Measurements from ENCODE around the gene ZNF530. TPM values are rescaled to one million over a fixed set of nuclear protein-coding genes. Genes with fewer than 3 reads are reported as not detected.

The ZNF530 gene
- total and polyA plus RNA-seq, 11 donors = 2.7 to 8.7 (median 4.9) TPM

DNA sequence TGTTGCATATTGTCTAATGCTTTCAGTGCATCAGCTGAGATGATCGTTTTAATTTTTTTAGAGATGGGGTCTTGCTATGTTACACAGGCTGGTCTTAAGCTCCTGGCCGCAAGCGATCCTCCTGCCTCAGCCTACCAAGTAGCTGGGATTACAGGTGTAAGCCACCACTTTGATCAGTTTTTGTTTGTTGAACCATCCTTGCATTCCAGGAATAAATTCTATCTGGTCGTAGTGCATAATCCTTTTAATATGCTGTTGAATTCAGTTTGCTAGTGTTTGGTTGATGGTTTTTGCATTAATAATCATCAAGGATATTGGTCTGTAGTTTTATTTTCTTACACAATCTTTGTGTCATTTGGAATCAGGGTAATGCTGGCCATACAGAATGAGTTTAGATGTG, 37.7 kb downstream of the ZNF530 start:
- peaks cover 0 to 78% (median 53%) of the 10 kb centered on the region in 12 donors for H3K9me3 ChIP-seq

DNA sequence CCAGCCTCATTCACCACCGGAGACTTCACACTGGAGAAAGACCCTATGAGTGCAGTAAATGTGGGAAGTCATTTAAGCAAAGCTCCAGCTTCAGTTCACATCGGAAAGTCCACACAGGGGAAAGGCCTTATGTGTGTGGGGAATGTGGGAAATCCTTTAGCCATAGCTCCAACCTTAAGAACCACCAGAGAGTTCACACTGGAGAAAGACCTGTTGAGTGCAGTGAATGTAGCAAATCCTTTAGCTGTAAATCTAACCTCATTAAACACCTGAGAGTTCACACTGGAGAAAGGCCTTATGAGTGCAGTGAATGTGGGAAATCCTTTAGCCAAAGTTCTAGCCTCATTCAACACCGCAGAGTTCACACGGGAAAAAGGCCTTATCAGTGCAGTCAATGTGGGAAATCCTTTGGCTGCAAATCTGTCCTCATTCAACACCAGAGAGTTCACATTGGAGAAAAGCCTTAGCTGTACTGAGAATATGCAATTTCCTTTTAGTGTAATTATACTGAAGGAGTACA, 42.1 kb downstream of the ZNF530 start:
- peaks cover 0 to 87% (median 60%) of the 10 kb centered on the region in 12 donors for H3K9me3 ChIP-seq
- TF ChIP-seq POLR2A (IDR thresholded peaks at IDR 0.05) = no peak
- TF ChIP-seq, protein P1, sequence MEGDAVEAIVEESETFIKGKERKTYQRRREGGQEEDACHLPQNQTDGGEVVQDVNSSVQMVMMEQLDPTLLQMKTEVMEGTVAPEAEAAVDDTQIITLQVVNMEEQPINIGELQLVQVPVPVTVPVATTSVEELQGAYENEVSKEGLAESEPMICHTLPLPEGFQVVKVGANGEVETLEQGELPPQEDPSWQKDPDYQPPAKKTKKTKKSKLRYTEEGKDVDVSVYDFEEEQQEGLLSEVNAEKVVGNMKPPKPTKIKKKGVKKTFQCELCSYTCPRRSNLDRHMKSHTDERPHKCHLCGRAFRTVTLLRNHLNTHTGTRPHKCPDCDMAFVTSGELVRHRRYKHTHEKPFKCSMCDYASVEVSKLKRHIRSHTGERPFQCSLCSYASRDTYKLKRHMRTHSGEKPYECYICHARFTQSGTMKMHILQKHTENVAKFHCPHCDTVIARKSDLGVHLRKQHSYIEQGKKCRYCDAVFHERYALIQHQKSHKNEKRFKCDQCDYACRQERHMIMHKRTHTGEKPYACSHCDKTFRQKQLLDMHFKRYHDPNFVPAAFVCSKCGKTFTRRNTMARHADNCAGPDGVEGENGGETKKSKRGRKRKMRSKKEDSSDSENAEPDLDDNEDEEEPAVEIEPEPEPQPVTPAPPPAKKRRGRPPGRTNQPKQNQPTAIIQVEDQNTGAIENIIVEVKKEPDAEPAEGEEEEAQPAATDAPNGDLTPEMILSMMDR (IDR thresholded peaks at IDR 0.05) = no peak
- H3K27ac ChIP-seq = no peak overlapping the region
- intact Hi-C loops (cut with DNase I) = no loop called here
- H3K4me3 ChIP-seq = no peak overlapping the region
- peaks cover 22 to 73% (median 53%) of the 10 kb centered on the region in 9 donors for H3K36me3 ChIP-seq
- DNase-seq (no peak), ATAC-seq (no peak)
- 89 to 98% (median 92%) methylated on average over 4 of the region's 4 CpGs for WGBS, 4 donors
- H3K4me1 ChIP-seq = peaks cover 0 to 9% (median 0%) of the 10 kb centered on the region in 12 donors
- H3K27me3 ChIP-seq = no peaks in the 10 kb centered on the region

More for the DNA sequence above, 37.7 kb downstream of the ZNF530 start:
- WGBS, 4 donors = 87 to 98% (median 95%) methylated on average over 4 of the region's 4 CpGs
- Histone ChIP-seq H3K4me1 (peaks cover 0 to 17% (median 12%) of the 10 kb centered on the region in 12 donors), H3K4me3 (no peak overlapping the region), H3K27ac (no peak overlapping the region), H3K27me3 (no peaks in the 10 kb centered on the region), H3K36me3 (peaks cover 22 to 80% (median 73%) of the 10 kb centered on the region in 9 donors)
- no peak for TF ChIP-seq POLR2A (IDR thresholded peaks at IDR 0.05)
- TF ChIP-seq, protein P1 (IDR thresholded peaks at IDR 0.05) = no peak
- intact Hi-C loops (cut with DNase I) = no loop called here
- DNase-seq (no peak), ATAC-seq (no peak)

DNA sequence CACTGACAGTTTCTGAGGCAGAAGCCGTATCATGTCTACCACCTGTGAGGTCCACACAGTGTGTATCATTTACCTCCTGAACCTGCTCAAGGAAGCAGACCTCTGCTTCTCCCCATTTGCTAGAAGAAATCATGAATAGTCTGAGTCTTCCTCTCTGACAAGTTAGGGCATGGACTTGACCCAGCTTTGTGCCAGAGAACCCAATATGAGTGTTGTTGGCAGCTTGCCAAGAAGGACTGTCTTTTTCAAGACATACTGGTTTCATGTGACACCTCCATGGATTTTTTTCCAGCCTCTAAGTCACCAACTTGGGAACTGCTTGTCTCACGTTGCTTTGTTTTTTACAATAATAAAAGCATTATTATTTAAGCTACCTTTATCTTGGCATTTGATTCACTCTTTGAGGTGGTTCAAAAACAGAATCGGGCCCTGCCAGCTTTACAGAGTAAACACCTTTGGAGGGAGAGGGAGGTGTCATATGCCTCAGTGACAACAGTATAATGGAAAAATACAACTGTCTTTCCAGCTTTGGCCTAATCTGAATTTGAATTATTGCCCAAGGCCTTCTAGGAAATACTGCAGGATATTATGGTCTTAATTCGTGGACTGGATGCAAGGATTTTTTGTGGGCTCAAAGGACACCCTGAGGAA, 42.8 kb downstream of the ZNF530 start:
- no peak for ATAC-seq
- Histone ChIP-seq H3K4me1 (peaks cover 0 to 9% (median 0%) of the 10 kb centered on the region in 12 donors), H3K27me3 (no peaks in the 10 kb centered on the region), H3K27ac (no peak overlapping the region), H3K36me3 (peaks cover 18 to 66% (median 46%) of the 10 kb centered on the region in 9 donors), H3K9me3 (peaks cover 0 to 81% (median 52%) of the 10 kb centered on the region in 12 donors), H3K4me3 (no peak overlapping the region)
- WGBS, 4 donors = 59 to 74% (median 64%) methylated on average over 4 of the region's 4 CpGs
- DNase-seq = no peak
- TF ChIP-seq POLR2A (IDR thresholded peaks at IDR 0.05) = no peak
- TF ChIP-seq, protein P1 (IDR thresholded peaks at IDR 0.05) = no peak
- intact Hi-C loops (cut with DNase I) = no loop called here

DNA sequence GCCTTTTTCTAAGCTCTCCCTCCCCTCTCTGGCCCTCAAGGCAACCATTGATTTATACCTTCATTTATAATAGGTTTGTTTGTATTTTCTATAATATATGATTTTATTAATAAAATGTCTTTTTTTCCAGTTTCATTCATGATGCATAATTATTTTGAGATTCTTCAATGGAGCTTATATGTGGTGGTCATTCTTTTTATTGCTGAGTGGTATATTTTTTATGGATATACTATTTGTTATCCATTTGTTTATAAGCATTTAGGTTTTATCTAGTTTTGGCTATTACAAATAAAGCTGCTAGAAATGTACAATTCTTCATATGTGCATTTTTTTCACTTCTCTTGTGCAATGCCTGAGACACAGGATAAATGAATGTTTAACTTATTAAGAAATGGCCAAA, 44.0 kb downstream of the ZNF530 start:
- Histone ChIP-seq H3K4me3 (no peak overlapping the region), H3K36me3 (peaks cover 18 to 54% (median 38%) of the 10 kb centered on the region in 9 donors), H3K4me1 (peaks cover 0 to 9% (median 0%) of the 10 kb centered on the region in 12 donors), H3K9me3 (peaks cover 0 to 71% (median 41%) of the 10 kb centered on the region in 12 donors), H3K27me3 (no peaks in the 10 kb centered on the region), H3K27ac (no peak overlapping the region)
- intact Hi-C loops (cut with DNase I) = no loop called here
- no peak for TF ChIP-seq POLR2A (IDR thresholded peaks at IDR 0.05)
- TF ChIP-seq, protein P1 (IDR thresholded peaks at IDR 0.05) = no peak
- DNase-seq (no peak), ATAC-seq (no peak)
